HG03342 (cell line): ENCODE results near the gene SLC9A8.
"Not testable (repeated sequence)": the region's sequence is repeated elsewhere in the genome, so short reads cannot be mapped to it uniquely, and the experiment has no call there.

Source experiments
- ATAC-seq: cut with Tn5 transposase; IDR thresholded peaks from one replicate; pipeline ENCODE4 v1.9.1; 2021; ENCODE audit warnings: mild to moderate bottlenecking, moderate library complexity; ENCODE audit not compliant: unreplicated experiment

SLC9A8 gene

GRCh38 chr20:49891476-49892110, 79.0 kb downstream of the SLC9A8 start:
- no peak for ATAC-seq

DNA sequence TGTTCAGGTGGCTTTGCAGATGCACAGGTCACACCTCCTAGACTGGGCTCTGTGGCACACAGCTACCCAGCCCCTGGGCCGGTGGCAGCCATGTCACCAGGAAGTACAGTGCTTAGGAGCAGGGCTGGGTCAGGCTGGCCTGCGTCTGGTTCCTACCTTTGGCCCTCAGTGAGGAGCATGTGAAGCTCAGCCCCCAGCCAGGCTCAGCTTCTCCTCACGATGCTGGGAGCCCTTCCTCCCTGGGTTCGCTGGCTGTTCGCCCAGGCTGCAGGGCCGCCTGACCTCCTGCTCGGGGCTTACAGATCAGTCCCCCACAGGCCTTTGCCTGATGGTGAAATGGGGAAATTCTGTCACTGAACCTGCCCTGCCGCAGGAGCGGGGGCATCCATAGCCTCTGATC, 79.6 kb downstream of the SLC9A8 start:
- ATAC-seq: no peak

DNA sequence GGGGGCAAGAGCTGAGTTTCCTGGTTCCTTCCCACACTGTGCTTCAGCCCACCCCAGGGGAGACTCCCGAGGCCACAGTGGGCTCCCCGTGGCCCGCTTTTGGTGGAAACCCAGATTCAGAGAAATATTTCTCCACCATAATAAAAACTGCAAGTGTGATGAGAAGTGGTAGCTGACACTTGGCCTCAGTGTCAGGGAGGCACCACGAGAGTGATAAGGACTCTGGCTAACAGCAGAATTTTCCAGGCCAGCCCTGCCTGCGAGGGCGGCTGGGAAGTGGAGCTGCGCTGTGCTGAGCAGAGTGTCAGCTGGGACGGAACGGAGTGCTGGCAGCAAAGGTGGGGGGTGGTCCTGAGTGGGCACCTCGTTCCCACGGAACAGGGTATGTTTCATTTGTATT, 80.2 kb downstream of the SLC9A8 start:
- ATAC-seq: no peak

- no peak for ATAC-seq
Observed at GRCh38 chr20:49893242-49894072, 80.8 kb downstream of the SLC9A8 start.

- no peak for ATAC-seq
Observed at GRCh38 chr20:49894073-49894470, 81.4 kb downstream of the SLC9A8 start.

DNA sequence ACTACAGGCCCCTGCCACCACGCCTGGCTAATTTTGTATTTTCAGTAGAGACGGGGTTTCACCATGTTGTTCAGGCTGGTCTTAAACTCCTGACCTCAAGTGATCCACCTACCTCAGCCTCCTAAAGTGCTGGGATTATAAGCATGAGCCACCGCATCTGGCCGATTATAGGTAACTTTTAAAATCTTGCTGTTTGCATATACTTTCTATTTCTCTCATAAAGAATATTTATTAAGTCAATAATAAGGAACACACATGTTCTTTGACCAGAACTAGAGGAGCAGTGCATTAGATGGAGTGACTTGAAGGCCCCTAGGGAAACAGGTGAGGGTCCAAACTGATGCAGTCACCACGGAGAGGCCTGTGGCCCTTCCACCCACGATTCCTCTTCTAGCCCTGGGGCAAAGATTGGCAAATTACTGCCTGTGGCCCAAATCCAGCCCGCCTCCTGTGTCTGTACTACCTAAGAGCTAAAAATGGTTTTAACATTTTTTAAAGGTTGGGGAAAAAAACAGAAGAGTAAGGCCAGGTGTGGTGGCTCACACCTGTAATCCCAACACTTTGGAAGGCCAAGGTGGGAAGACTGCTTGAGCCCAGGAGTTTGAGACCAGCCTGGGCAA, 83.0 kb downstream of the SLC9A8 start:
- ATAC-seq: not testable (repeated sequence)

GRCh38 chr20:49896204-49896603, 83.6 kb downstream of the SLC9A8 start:
- ATAC-seq: no peak

GRCh38 chr20:49899541-49900383, 87.1 kb downstream of the SLC9A8 start:
- no peak for ATAC-seq

- no peak for ATAC-seq
Observed at GRCh38 chr20:49901588-49901987, 89.0 kb downstream of the SLC9A8 start.

DNA sequence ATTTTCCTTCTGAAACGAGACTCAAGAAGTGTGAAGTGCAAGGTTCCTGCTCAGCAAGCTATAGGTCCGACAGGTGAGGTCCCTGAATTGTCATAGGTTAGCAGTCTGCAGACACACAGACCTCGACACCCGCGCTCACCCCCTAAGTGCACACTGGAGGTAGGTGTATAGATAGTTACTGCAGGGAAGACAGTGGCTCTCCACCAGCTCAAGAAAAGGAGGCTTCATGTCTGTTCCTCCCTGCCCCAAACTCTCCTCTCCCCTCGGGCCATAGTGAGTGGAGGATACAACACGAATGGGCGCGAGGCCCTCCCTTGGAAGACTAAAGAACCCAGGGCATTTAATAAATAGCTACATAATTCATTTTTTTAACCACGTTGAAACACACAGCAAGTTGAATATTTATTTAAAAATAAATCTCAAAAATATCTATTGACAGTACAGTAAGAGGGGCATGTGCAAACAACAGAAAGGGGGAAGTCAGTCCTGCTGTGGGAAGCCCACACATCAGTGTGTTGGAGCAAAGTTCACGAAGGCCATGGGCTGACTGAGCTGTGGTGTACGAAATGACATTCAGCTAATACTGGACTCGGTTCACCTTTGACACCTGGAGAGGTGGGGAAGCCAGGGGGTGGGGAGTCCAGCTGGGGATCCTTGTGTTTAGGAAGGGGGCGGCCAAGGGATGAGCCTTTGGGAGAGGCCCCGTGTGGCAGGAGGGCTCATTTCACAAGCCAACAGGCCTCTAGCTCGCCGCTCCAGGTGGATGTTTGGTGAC, 92.0 kb downstream of the SLC9A8 start:
- ATAC-seq: no peak

DNA sequence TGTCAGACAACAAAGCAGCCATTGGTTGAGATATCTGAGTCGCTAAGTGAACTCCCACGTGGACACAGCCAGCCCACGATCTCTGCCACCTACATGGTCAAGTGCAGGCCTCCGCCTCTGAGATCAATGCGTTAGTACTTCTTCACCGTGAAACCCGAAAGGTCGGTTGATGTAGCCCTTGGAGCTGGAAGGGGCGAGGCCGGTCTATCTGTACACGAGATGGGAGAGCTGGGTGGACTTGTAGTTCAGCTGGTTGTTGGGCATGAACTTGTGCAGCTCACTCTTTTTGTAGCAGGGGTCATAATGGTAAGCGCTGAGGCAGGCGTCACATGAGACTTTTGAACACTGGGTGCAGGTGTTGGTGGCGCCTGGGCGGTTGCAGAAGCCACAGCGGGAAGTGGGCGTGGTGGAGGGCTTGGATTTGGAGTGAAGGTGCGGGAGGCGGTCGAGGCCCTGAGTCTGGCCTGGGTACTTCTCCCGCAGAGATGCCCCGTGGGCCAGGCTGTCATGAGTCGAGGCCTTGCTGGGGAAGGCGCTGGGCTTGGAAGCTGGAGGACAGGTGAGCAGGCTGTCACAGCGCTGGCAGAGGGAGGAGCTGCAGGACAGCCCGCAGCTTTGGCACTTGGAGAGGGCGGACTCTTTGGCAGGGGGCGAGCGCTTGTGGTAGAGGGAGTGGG, 92.9 kb downstream of the SLC9A8 start:
- no peak for ATAC-seq

- ATAC-seq: no peak
Observed at GRCh38 chr20:49906101-49906604, 93.5 kb downstream of the SLC9A8 start.

- ATAC-seq: no peak
Observed at GRCh38 chr20:49906615-49907154, 94.1 kb downstream of the SLC9A8 start.

GRCh38 chr20:49907405-49908257, 95.0 kb downstream of the SLC9A8 start:
- no peak for ATAC-seq

GRCh38 chr20:49908258-49908565, 95.6 kb downstream of the SLC9A8 start:
- no peak for ATAC-seq

DNA sequence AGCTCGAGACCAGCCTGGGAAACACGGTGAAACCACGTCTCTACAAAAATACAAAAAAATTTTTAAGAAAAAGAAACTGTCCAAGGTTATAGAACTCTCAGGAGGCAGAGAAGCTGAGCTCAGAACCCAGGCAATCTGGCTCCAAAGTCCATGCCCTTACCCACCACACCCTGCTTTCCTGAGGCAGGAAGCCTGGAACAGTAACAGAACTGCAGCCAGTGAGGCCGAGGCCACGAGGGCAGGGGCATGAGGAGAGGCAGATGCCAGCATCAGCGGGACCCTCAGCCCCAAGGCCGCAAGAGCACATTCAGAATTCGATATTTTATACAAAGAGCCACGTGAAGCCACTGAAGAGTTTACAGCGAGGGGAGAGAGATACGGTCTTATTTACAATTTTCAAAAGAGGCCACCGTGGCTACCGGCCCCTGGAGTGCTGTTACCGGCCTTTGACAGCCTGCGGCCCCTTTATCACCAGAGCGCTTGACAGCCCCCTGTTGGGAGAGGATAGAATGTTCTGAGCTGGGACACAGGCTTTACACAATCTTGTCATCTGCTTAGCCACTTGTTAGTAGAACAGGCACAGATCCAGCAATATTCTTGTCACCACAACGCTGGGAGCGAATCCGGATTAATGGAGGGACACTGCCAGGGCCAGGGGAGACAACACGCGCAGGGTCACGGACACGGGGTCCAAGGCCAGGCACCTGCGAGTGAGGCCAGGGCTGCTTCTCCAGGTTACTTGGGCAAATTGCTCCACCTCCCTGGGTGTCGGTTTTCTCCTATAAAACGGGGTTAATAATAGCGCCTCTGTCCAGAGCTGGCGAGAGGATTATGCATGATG, 97.1 kb downstream of the SLC9A8 start:
- no peak for ATAC-seq

DNA sequence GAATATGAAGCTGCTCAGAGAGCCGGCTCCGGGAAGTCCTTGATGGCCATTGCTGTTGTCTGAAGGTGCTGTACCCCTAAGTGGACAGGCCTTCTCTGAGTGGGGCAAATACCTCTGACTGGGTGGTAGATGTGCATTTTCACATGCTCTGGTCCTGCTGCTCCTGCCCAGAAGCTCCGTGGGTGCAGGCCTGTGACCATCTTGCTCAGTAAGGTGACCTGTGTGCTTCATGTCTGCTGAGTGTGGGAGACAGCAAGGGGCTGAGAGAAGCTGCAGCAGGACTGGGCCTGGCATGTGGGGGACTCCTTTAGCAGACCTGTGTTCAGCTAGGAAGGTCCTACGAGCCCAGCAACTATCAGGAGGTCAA, 97.7 kb downstream of the SLC9A8 start:
- ATAC-seq: no peak
